GM18511 (cell line): ENCODE measurements around the gene MYO9B.
"Not testable (repeated sequence)": the region's sequence is repeated elsewhere in the genome, so short reads cannot be mapped to it uniquely, and the experiment has no call there.

Experiments
- ATAC-seq: cut with Tn5 transposase; IDR thresholded peaks from one replicate; pipeline ENCODE4 v1.9.1; 2021; ENCODE audit warnings: mild to moderate bottlenecking, moderate library complexity; ENCODE audit not compliant: unreplicated experiment

The MYO9B gene

DNA sequence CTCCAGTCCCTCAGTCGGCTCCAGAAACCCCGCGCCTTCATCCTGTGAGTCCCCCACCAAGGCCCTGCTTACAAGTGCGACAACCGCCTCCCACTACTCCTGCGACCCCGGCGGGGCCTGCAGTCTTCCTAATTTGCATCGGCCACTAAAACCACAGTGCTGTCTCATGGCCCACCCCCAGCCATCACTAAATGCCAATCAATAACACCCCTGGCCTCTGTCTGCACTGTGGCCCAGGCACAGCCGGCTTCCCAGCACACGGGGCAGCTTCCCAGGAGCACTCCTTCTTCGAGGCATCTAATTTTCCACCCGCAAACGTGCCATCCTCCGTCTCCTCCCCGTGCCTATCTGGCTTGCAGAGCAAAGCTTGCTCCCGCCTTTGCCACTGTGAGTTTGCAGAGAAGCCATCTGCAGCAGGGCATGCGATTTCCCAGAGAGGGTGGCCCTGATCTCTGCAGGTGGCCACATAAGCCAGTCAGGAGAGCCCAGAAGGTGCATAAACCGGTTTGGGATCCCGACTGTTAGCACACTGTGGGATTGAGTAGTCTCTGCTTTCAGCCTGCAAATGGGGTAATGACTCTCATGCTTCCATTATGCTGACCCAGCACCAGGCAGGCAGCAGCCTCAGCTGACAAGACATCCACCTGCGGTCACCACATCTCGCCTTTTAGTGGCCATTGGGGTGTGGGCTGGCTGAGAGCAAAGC lies 105.6 kb downstream of the MYO9B start:
- ATAC-seq, result no peak

DNA sequence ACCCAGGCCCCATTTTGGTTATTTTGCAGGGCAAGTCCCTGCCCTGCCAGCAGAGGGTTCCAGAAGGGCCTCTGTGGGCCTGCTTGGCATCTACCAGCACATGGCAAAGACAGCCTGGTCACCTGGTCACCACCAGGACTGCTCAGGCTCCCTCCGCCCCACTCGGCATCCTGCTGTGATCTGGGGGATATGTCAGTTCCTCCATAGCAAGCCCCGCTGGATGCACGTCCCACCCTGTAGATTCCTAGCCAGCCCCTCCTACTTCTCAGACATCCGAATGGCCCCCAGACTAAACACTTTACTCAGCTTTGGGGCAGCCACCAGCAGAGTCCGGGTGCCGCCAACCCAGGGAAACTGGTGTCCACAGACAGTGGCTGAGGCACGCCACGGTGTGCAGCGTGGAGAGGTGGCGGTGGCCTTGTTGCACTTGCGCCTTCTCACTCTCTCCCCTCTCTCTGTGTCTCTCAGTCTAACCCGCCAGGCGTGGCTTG lies 107.7 kb downstream of the MYO9B start:
- ATAC-seq, result no peak

DNA sequence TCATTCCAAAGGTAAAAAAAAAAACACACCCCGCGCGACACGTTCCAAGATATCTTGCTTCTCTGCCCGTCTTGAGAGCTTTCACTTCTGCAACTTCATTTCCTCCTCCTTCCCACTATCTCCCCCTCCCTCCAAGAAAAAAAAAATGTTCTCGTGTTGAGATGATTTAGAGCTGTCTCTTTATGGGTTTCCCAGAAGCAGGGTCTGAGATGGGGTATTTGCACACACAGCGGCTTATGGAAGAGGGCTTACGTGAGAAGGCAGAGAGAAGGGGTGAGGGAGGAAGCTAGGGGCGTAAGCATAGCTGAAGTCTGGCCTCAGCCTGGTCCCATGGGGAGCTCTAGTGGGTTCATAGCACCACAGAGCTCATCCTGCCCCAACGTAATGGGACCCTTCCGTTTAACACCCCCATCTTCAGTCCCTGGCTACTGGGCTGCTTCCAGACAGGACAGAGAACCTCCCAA lies 108.3 kb downstream of the MYO9B start:
- peak; percentile 60 for ATAC-seq

DNA sequence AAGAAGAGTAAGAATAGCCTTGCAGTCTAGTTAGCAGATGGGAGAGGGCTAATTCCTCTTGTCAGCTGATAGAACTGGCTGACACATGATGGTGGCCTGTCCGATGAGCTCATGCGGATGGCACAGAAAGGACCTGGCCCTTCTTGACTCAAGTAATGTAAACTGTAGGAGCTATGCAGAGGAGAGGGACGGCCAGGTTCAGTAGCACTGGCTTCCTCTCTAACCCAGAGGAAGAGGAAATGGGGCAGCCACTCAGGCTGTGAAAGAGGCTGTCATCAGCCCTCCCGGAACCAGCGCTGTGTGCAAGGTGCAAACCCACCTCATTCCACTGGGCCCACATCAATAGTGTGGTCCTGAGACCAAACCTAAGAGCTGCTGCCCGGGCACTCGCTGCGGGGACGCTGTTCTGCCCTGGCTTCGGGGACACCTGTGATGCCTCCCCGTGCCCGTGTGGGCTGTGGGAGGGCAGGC lies 108.8 kb downstream of the MYO9B start:
- ATAC-seq, result peak; percentile 36

DNA sequence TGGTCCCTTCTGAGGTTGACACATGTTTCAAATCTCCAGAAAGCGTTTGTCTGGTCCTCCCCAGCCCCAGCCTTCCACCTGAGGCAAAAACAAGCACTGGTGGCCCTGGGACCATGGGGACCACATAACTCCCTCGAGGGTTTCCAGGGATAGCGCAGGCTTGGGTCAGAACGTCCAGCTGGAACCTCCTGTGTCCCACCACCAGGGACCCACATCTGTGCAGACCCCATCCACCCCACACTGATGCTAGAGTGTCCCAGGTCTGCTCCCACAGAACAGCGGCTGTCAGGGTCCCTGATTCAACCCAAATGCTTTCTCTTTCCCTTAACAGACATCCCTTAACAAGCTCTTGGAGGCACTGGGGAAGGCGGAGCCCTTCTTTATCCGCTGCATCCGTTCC lies 110.0 kb downstream of the MYO9B start:
- no peak for ATAC-seq

DNA sequence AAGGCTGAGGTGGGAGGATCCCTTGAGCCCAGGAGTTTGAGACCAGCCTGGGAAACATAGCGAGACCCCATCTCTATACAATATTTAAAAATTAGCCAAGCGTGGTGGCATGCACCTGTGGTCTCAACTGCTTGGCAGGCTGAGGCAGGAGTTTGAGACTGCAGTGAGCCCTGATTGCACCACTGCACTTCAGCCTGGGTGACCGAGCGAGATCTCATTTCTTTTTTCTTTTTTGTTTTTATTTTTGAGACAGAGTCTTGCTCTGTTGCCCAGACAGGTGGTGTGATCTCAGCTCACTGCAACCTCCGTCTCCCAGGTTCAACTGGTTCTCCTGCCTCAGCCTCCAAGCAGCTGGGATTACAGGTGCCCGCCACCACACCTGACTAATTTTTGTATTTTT lies 116.2 kb downstream of the MYO9B start:
- ATAC-seq, result not testable (repeated sequence)

DNA sequence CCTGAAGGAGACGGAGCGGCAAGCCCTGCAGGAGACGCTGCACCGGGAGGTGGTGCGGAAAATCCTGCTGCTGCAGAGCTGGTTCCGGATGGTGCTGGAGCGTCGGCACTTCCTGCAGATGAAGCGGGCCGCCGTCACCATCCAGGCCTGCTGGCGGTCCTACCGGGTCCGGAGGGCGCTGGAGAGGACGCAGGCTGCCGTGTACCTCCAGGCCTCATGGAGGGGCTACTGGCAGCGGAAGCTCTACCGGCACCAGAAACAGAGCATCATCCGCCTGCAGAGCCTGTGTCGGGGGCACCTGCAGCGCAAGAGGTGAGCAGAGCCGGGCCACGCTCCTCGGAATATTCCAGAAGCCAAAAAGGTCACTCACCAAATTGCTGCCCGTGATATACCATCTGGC lies 117.2 kb downstream of the MYO9B start:
- ATAC-seq, result no peak

DNA sequence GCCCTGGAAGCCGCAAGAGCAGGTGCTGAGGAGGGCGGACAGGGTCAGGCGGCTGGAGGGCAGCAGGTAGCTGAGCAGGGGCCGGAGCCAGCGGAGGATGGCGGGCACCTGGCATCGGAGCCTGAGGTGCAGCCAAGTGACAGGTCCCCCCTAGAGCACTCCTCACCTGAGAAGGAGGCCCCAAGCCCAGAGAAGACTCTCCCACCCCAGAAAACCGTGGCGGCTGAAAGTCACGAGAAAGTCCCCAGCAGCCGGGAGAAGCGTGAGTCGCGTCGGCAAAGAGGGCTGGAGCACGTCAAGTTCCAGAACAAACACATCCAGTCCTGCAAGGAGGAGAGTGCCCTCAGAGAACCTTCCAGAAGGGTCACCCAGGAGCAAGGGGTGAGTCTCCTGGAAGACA lies 119.0 kb downstream of the MYO9B start:
- ATAC-seq, result no peak

DNA sequence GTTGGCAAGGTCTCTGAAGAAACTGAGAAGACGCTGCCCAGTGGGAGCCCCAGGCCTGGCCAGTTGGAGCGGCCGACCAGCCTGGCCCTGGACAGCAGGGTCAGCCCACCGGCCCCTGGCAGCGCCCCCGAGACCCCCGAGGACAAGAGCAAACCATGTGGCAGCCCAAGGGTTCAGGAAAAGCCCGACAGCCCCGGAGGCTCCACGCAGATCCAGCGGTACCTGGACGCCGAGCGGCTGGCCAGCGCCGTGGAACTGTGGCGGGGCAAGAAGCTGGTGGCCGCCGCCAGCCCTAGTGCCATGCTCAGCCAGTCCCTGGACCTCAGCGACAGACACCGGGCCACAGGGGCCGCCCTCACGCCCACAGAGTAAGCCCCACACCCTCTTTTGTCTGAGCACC lies 119.5 kb downstream of the MYO9B start:
- ATAC-seq, result no peak

DNA sequence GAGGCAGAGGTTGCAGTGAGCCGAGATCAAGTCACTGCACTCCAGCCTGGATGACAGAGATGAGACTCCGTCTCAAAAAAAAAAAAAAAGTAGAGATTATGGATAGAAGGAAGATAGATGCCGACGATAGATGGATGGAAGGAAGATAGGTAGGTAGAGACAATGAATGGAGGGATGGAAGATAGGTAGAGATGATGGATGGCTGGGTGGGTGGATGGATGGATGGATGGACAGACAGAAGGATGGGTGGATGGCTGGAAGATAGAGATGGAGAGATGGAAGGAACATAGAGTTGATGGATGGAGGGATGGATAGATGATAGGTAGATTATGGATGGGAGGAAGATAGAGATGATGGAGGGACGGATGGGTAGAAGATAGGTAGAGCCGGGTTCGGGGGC lies 121.0 kb downstream of the MYO9B start:
- ATAC-seq, result no peak

DNA sequence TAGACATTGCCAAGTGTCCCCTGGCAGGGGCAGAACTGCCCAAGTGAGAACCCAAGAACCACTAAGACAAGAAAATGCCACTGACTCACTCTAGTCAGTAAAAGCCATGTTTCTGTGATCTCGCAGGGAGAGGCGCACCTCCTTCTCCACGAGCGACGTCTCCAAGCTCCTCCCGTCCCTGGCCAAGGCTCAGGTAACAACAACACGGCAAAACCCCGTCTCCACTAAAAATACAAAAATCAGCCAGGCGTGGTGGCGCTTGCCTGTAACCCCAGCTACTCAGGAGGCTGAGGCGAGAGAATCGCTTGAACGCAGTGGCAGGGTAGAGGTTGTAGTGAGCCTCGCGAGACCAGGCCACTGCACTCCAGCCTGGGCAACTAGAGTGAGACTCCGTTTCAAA lies 122.1 kb downstream of the MYO9B start:
- ATAC-seq, result no peak

DNA sequence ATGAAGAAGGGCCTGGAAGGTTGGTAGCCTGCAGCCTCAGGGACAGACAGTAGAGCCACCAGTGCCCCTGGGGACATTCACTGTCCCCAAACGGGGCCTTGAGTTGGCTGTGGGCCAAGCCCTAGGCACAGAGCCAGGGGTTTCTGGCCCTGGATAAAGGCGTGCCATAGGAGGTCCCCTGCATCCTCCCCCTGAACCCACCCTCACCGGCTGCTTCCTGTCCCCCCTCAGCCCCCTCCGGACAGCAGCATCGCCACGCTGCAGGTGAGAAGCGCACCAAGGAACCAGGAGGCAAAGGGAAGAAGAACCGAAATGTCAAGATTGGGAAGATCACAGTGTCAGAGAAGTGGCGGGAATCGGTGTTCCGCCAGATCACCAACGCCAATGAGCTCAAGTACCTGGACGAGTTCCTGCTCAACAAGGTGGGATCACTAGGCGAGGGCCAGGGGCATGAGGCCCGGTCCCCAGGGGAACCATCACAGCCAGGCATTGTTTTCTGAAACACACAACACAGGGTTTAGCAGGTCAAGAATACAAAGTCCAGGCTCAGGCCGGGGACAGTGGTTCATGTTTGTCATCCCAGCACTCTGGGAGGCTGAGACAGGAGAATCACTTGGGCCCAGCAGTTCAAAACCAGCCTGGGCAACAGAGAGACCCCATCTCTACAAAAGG lies 125.0 kb downstream of the MYO9B start:
- no peak for ATAC-seq

DNA sequence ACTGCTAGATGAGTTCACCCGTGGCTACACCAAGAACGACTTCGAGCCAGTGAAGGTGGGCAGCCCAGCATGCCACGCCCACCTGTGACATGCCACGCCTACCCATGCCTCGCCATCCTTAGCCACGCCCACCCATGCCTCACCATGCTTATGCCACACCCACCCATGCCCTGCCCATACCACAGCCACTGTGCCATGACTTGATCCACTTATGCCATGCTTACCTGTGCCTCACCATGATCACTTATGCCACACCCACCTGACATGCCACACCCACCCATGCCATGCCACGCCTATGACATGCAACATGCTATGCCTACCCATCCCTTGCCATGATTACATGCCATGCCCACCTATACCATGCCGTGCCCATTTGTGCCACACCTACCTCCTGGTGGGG lies 126.7 kb downstream of the MYO9B start:
- no peak for ATAC-seq

DNA sequence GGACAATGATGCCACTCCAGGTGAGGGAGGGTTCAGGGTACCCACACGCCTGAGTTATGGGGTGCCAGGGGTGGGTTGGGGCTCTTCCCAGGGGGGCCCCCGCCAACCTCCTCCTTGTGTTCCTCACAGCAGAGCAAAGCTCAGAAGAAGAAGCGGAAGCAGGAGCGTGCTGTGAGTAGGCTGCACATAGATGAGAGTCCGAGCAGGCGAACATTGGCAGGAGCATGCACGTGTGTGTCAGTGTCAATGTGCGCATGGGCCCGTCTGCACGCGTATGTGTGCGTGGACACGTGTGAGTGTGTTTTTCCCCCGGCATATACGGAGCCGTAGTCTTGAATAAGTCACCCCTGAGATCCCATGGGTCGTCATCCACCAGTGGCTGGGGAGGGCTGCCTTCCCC lies 127.1 kb downstream of the MYO9B start:
- ATAC-seq, result no peak

DNA sequence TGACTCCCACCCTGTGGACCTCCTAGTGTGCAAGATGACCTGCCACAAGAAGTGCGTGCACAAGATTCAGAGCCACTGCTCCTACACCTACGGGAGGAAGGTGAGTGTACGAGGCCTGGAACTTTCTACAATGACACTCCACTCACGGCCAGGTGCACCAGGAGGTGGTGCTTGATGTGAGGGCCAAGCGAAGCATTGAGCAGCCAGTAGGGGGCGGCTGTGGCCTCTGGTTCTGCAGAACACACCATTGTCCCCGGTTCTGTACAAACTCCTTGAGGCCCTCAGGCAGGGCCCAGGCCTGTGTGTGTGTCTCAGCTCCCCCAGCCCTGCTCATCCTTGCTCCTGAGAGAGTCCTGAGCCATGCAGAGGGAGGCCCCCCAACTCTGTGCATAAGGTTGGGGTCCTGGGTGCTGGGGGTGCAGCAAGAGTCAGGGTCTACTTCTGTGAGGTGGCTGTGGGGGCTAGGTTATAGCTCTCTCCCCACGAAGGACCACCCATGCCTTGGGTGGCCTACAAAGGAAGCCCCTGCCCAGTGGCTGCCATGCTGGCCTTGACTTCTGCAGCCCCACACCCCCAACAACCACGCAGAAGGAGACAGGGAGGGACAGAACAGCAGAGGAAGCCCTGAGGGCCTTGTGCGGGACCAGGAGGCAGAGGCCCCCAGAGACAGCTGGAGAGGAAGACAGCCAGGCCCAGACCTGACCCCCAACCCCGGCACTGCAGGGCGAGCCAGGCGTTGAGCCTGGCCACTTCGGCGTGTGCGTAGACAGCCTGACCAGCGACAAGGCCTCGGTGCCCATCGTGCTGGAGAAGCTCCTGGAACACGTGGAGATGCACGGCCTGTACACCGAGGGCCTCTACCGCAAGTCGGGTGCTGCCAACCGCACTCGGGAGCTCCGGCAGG lies 129.9 kb downstream of the MYO9B start:
- no peak for ATAC-seq

DNA sequence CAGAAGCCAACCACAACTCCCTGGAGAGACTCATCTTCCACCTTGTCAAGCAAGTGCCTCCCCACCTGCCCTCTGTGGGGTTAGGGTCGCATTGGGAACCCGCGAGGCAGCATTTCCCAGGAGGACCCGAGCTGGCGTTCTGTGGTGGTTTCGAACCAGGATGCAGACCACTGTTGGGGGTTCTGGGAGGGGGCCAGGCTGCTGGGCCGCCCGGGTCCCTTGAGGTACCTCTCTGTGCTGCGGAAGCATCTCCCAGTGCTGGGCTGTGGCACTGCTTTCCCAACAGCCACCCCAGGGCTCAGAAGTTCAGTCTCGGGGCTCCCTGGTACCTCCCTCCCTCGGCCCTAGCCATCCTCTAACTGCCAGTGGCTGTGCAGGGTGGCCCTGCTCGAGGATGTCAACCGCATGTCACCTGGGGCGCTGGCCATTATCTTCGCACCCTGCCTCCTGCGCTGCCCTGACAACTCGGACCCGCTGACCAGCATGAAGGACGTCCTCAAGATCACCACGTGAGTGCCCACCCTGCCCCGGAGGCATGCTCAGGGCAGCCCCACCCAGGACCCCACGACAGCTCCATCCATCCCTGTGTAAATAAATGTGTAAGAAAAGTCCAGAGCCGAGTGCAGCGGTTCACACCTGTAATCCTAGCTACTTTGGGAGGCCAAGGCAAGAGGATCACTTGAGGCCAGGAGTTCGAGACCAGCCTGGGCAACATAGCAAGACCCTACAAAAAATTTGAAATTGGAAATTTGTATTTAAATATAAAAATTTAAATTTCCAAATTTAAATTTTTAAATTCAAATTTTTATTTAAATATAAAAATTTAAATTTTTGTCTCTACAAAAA lies 131.4 kb downstream of the MYO9B start:
- ATAC-seq, result no peak

DNA sequence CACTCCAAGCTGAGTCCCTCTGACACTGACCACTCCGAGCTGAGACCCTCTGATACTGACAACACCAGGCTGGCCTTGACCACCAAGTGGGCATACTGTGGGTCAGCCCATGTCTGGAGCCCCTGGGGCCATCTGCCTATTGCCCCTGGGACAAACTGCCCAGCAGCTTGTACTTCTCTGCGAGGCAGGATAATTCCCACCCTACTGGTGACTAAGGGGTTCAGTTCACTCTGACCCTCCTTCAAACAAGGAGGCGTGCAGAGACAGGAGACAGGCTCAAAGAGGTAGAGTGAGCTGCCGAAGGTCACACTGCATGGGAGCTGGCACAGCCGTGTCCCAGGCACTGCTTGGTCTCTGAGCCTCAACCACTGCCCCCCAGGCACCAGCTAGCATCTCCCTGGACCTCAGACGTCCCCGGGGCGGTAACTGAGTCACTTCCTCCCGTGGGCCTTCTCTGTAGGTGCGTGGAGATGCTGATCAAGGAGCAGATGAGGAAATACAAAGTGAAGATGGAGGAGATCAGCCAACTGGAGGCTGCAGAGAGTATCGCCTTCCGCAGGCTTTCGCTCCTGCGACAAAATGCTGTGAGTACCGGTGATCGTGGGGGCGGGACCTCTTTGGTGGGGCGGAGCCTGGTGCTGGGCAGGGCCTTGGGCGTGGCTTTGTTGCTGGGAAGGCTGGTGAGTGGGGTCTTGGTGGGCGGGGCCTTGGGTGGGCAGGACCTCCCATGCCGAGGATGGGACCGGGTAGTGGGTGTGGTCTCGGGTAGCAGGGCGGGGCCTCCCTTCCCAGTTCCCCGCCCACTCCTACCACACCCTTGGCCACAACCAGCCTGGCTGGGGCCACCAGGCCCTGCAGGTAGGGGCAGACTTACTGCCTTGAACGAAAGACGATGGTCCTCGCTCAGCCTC lies 133.8 kb downstream of the MYO9B start:
- no peak for ATAC-seq

DNA sequence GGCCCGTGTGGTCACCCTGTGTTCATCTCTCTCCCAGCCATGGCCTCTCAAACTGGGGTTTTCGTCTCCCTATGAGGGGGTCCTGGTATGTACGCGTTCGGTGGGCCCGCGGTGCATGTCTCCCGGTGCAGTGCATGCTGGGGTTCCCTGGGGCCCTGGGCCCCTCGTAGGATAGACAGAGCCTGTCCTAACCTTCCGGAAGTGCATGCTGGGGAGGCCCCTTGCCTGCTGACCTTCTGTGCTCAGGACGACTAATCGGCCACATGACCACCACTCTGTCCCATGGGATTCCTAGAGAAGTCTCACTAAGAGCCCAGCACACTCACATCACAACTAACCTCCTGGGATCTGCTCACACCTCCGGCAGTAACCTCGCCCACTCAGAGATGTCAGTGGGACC lies 134.7 kb downstream of the MYO9B start:
- no peak for ATAC-seq
